ENCODE measurements around the gene GPR32. TPM values are rescaled to one million over a fixed set of nuclear protein-coding genes. Genes with fewer than 3 reads are reported as not detected.
"Not testable (repeated sequence)": the region's sequence is repeated elsewhere in the genome, so short reads cannot be mapped to it uniquely, and the experiment has no call there.

The GPR32 gene
- total and polyA plus RNA-seq, 2 donors (not counting 1 experiment from before 2014, with no cell fraction given) = not detected

DNA sequence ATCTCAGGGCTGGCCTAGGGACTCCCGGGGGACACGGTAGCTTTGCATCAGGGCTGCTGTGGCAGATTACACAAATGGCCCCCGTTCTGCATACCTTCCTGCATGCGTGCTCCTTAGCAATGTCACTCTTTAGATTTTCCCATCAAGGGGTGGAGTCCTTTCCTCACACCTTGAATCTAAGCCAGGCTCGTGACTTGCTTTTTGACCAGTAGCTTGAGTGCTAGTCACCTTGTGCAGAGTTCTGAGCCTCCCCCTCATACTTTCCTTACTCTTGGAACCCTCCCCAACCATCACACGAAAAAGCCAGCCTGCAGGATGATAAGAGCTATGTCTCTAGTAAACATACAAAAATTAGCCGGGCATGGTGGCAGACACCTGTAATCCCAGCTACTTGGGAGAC is 3.2 kb downstream of the GPR32 start:
- H3K27ac Mint-ChIP-seq; H3K9me3 Mint-ChIP-seq (ENCODE audit: insufficient read depth); CTCF ChIA-PET; H3K27ac ChIP-seq (ENCODE audit: low read length in 2 of 2); H3K4me2 ChIP-seq (replicated peaks; ENCODE audit: low read depth, low read length, poor library complexity, severe bottlenecking); ATAC-seq (ENCODE audit: low read depth); H3K4me3 ChIP-seq (ENCODE audit: control extremely low read depth in 1 of 5, extremely low read depth in 1 of 5, insufficient read depth in 1 of 5, low read depth in 2 of 5, low read length in 4 of 5); POLR2A ChIA-PET; H3K4me1 ChIP-seq (ENCODE audit: control insufficient read depth in 2 of 2, insufficient read depth in 2 of 2, low read length in 2 of 2); H3K4me3 Mint-ChIP-seq; H3K4me1 Mint-ChIP-seq; H4K20me1 ChIP-seq (ENCODE audit: control insufficient read depth, insufficient read depth, low read length, poor library complexity, severe bottlenecking); H3K9ac ChIP-seq (ENCODE audit: low read length); H3K79me2 ChIP-seq (ENCODE audit: control insufficient read depth, insufficient read depth, low read length); DNase-seq; intact Hi-C loops (cut with micrococcal nuclease); H3K36me3 ChIP-seq (replicated peaks in 1 of 2; ENCODE audit: control extremely low read depth in 1 of 2, control insufficient read depth in 1 of 2, extremely low read depth in 1 of 2, insufficient read depth in 2 of 2, low read length in 1 of 2); H2AFZ ChIP-seq (ENCODE audit: insufficient read depth, low read depth, low read length, poor library complexity, severe bottlenecking): not testable (repeated sequence)
- peaks cover 0 to 26% (median 14%) of the 10 kb centered on the region in 4 experiments for H3K27me3 ChIP-seq (replicated peaks in 1 of 4; ENCODE audit: control extremely low read depth in 1 of 4, control insufficient read depth in 3 of 4, insufficient read depth in 4 of 4, low read length in 3 of 4)
- 69% methylated on average over 3 of the region's 7 CpGs for WGBS (ENCODE audit: insufficient coverage)
- H3K27me3 Mint-ChIP-seq = peaks cover 40% of the 10 kb centered on the region
- peaks cover 0 to 24% (median 2%) of the 10 kb centered on the region in 3 donors for H3K9me3 ChIP-seq (ENCODE audit: control extremely low read depth in 1 of 3, control insufficient read depth in 2 of 3, insufficient read depth in 1 of 3, low read length in 2 of 3)

DNA sequence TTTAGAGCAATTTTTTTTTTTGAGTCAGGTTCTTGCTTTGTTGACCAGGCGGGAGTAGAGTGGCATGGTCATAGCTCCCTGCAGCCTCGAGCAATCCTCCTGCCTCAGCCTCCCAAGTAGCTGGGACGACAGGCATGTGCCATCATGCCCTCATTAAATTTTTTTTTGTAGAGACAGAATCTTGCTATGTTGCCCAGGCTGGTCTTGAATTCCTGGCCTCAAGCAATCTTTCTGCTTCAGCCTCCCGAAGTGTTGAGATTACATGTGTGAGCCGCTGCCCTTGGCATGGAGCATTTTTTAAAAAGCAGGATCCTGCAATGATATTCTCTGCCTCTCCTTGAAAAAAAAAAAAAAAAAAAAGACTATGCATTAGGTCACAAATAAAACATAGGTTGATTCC is 5.9 kb downstream of the GPR32 start:
- H3K4me1 Mint-ChIP-seq = peaks cover 4% of the 10 kb centered on the region
- no peak overlapping the region for H3K9ac ChIP-seq (ENCODE audit: low read length)
- intact Hi-C loops (cut with micrococcal nuclease) = no loop called here
- no peak overlapping the region for H3K27ac Mint-ChIP-seq
- H3K9me3 Mint-ChIP-seq (ENCODE audit: insufficient read depth) = no peaks in the 10 kb centered on the region
- no peaks in the 10 kb centered on the region for H4K20me1 ChIP-seq (ENCODE audit: control insufficient read depth, insufficient read depth, low read length, poor library complexity, severe bottlenecking)
- TF ChIP-seq EZH2 (IDR thresholded peaks at IDR 0.05; ENCODE audit: borderline replicate concordance, insufficient read depth, low read depth, low read length, poor library complexity, severe bottlenecking) = no peak
- TF ChIP-seq, protein P1, sequence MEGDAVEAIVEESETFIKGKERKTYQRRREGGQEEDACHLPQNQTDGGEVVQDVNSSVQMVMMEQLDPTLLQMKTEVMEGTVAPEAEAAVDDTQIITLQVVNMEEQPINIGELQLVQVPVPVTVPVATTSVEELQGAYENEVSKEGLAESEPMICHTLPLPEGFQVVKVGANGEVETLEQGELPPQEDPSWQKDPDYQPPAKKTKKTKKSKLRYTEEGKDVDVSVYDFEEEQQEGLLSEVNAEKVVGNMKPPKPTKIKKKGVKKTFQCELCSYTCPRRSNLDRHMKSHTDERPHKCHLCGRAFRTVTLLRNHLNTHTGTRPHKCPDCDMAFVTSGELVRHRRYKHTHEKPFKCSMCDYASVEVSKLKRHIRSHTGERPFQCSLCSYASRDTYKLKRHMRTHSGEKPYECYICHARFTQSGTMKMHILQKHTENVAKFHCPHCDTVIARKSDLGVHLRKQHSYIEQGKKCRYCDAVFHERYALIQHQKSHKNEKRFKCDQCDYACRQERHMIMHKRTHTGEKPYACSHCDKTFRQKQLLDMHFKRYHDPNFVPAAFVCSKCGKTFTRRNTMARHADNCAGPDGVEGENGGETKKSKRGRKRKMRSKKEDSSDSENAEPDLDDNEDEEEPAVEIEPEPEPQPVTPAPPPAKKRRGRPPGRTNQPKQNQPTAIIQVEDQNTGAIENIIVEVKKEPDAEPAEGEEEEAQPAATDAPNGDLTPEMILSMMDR (IDR thresholded peaks at IDR 0.05) = no peak
- H3K79me2 ChIP-seq (ENCODE audit: control insufficient read depth, insufficient read depth, low read length) = no peaks in the 10 kb centered on the region
- ATAC-seq (ENCODE audit: low read depth) (no peak), DNase-seq (no peak)
- H3K27me3 ChIP-seq (replicated peaks in 1 of 4; ENCODE audit: control extremely low read depth in 1 of 4, control insufficient read depth in 3 of 4, insufficient read depth in 4 of 4, low read length in 3 of 4) = peaks cover 0 to 50% (median 26%) of the 10 kb centered on the region in 4 experiments
- peaks cover 0 to 8% of the 10 kb centered on the region in 2 donors for H3K4me1 ChIP-seq (ENCODE audit: control insufficient read depth in 2 of 2, insufficient read depth in 2 of 2, low read length in 2 of 2)
- no peak overlapping the region for H3K4me2 ChIP-seq (replicated peaks; ENCODE audit: low read depth, low read length, poor library complexity, severe bottlenecking)
- ChIA-PET CTCF (no interaction called here), POLR2A (no interaction called here)
- no peaks in the 10 kb centered on the region for H3K36me3 ChIP-seq (replicated peaks in 1 of 2; ENCODE audit: control extremely low read depth in 1 of 2, control insufficient read depth in 1 of 2, extremely low read depth in 1 of 2, insufficient read depth in 2 of 2, low read length in 1 of 2)
- peaks cover 0 to 30% (median 2%) of the 10 kb centered on the region in 3 donors for H3K9me3 ChIP-seq (ENCODE audit: control extremely low read depth in 1 of 3, control insufficient read depth in 2 of 3, insufficient read depth in 1 of 3, low read length in 2 of 3)
- no peak overlapping the region for H2AFZ ChIP-seq (ENCODE audit: insufficient read depth, low read depth, low read length, poor library complexity, severe bottlenecking)
- no peak overlapping the region for H3K27ac ChIP-seq (ENCODE audit: low read length in 2 of 2)
- 81% methylated on average over 3 of the region's 5 CpGs for WGBS (ENCODE audit: insufficient coverage)
- peaks cover 60% of the 10 kb centered on the region for H3K27me3 Mint-ChIP-seq
- H3K4me3 Mint-ChIP-seq = no peak overlapping the region
- no peak overlapping the region for H3K4me3 ChIP-seq (ENCODE audit: control extremely low read depth in 1 of 5, extremely low read depth in 1 of 5, insufficient read depth in 1 of 5, low read depth in 2 of 5, low read length in 4 of 5)
